Right ventricle myocardium inferior (tissue), 1 donor: ENCODE data around the gene RAB35. TPM values are rescaled to one million over a fixed set of nuclear protein-coding genes. Genes with fewer than 3 reads are reported as not detected.
A peak's percentile ranks its signal among the peaks of the same experiment; 100 is the strongest.

Experiments
- ATAC-seq: fragments of 200-7000 bp; cut with Tn5 transposase; one replicate; pipeline ENCODE4 v1.9.1; 2020; ENCODE audit warnings: mild to moderate bottlenecking, moderate library complexity
- DNase-seq: peaks from one replicate; pipeline ENCODE4 v3.0.0; 2021; ENCODE audit errors: missing footprints
- intact Hi-C: fragments of 100-400 bp; cut with DNase I; formaldehyde crosslinking; loops from one replicate; pipeline ENCODE4 v1.11.0; 2022
- total RNA-seq: library from RNA; stranded (reverse); fragmentation: NEBNext Ultra II Directional; extraction: Animal tissue kit (Norgen Biotek cat#: 25700); gene quantifications from one replicate; pipeline ENCODE4 v1.2.1, GENCODE V29; 2021
- donor health status: DM: no; HTN: yes; CAD: no; lungs with severe emphysema.

RAB35 gene
- total RNA-seq, 1 donor from 2014 or later: 25.6 TPM

DNA sequence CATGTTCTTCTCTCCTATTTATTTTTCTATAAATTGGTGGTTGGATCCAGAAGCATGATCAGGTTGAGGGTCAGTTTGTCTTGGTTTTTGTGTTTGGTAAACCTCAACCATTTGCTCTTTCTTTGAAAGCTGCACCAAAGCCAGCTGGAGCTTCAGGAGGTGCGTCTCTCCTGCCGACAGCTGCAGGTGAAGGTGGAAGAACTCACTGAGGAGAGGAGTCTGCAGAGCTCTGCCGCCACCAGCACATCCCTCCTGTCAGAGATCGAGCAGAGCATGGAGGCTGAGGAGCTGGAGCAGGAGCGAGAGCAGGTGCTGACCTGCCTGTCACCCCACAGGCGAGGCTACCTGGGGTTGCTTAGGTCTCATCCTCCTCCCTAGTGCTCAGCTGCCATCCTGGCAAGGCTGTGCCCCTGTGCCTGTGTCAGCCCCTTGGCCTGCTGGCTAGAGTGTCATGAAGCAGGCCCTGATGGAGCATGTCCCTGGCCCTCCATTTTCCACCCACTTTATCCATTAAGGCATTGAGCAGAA lies 45.0 kb downstream of the RAB35 start:
- no peak for DNase-seq
- intact Hi-C loops: loop anchor here (10.0 kb wide), 1 partner anchor 87 kb away; the partner anchor contains the start of gene BICDL1
- ATAC-seq: no peak

DNA sequence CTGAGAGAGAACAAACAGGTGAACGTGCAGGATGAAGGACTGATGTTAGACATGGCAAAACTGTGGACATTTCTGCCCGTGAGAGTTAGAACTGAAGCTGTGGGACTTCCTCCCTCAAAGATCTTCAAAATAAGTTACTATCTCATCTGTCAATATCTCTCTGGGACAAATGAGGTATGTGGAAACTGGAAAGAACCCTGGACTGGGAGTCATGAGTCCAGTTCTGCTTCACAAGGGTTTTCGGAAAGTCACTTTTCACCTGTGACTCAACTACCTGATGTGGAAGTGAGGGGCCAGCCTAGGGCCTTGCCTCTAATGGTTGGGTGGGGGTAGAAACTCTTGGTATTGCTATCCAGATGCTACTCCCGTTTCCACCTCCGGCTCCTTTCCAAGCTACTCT lies 47.3 kb downstream of the RAB35 start:
- DNase-seq: no peak
- intact Hi-C loops: no loop called here
- no peak for ATAC-seq

DNA sequence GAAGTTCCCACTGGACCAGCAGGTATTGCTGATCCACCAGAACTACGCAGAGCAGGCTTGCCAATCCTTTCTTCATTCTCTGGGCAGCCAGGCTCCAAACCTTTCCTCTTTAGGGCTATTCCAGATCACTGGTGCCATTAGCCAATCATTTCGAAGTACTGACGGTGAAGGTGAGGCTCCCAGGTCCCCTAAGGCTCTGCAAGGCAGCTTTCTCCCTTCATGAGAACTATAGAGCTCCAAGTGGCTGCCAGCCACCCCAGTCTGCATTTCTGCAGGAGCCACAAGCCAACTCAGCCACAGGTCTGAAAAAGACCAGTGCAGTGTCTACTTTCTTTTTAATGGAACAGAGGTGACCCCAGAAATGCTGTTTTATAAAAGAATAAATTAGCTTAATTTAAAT lies 48.7 kb downstream of the RAB35 start:
- DNase-seq (no peak), ATAC-seq (no peak)
- intact Hi-C loops: no loop called here

DNA sequence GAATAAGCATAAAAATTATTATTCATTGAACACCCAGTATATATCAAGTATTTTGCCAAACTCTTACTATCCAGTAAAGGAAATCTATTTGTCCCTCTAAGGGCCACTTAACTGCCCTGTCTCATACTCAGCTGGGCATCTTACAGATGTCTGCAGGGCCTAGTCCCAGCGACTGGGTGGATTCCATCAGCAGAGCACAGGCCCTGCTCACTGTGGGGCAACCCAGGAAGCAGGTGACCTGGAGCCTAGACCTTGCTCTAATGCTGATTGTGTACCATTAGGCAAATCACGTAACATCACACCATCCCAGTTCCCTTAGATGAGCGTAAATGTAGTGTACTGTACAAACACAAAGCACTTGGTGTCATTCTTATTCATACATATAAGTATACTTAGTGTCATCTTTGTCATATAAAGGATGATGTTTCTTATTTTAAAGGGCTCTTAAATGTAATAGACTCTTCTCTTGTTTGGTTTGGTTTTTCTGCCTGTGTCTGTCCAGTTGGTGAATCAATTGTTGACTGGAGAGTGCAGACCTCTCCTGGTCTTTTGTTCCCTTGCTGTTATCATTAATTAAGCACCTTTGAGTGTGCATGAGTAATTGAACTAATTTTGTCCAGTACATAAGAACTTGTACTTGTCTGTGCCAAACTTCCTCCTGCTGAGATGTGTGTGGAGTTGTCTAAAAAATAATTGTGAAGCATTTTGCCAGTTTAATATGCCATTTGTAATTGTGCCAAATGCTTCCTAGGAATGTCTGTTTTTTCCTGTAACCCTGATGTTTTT lies 49.3 kb downstream of the RAB35 start:
- intact Hi-C loops: no loop called here
- DNase-seq: no peak
- ATAC-seq: no peak

DNA sequence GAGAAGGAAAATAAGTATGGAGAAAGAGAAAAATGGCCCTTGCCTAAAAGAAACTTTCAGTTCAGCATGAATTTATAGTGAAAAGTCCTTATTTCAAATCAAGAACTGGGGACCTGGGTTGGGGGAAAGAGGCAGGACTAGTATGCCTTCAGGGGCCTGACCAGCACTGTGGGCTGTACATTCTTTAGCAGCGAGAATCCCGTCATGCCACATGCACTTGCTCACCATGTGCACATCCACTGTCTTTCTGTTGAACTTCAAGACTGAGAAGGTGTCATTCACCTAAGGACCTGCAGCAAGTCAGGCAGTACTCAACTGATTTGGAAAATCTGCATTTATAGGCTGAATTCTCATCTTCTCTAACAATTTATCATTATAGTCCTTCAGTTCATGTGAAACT lies 50.2 kb downstream of the RAB35 start:
- intact Hi-C loops: no loop called here
- ATAC-seq (no peak), DNase-seq (no peak)

DNA sequence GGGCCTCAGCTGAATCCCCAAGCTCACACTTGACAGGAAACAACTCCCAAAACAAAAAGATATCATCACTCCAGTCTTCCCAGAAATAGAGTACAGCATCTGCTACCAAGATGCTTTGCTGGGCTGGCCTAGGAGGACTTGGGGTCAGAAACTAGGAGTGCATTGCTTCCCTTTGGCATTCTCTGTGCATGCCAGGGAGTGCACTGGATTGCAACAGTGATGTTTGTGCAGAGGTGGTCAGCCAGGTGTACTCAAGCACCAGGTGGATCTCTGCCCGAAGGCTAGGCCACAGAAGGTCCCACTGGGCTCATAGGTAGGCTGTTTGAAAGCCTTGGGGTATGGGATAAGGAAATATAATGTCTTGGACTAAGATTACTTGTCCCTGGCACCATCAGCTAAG lies 51.1 kb downstream of the RAB35 start:
- intact Hi-C loops: no loop called here
- no peak for DNase-seq
- peak; percentile 46 for ATAC-seq

DNA sequence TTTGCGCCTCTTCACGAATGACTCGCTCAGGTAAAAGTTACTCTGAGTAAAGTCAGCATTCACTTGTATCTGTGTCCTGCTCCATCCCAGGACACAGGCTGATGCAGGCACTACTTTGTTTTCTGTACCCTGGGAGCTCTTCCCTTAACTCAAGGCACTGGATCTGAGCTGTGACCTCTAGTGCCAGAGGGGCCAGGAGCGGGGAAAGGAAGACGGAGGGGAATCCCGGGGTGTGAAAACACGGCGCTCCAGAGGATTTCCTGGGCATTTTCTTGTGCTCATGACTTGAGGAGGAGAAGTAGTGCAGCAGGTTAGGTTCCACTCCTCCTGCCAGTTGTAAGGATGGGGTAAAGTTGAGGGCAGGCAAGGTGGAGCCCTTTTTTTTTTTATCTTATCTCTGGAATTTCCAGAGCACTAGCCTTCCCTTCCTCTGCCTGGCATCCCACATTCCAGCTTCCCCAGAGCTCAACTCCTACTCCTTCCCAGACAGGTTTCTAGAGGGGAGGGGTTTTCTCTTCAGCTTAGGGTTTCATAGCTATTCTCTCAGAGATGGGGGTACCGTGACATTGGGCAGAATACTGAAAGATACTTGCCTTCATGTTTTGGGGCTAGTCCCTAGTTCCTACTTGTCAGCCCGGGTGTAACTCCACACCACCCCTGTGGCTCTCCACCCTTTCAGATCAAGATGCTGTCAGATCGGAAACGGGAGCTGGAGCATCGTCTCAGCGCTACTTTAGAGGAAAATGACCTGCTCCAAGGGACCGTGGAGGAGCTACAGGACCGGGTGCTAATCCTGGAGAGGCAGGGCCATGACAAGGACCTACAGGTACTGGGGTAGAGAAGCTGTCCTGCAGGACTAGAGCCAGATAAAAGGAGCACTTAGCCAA lies 52.3 kb downstream of the RAB35 start:
- ATAC-seq (no peak), DNase-seq (no peak)
- intact Hi-C loops: no loop called here

DNA sequence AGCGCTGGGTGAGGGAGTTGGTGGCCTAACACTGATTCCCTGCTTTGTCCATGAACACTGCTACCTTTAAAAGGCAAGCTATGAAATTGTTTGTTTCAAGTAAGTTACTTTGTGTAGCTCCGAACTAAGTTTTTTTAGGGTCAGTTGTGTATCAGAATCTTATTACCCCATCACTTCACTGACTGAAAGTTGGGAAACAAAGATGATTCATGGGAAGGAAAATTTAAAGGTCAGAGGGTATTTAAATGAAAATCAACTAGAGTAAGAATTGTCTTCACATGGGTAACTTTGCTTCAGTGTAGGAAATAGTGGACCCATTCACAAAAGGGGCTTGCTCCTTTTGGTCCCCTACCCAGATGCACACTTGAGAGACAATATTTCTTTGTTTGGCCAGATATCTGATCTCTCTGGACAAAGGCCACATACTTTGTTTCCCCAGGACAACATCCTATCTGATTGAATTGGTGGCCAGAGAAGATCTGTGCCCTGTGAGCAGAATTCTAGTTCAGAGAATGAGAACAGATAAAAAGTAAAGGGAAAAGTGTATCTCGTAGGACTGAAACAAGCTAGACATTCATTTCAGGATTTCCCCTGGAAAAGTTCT lies 53.5 kb downstream of the RAB35 start:
- no peak for ATAC-seq
- DNase-seq: no peak
- intact Hi-C loops: no loop called here

DNA sequence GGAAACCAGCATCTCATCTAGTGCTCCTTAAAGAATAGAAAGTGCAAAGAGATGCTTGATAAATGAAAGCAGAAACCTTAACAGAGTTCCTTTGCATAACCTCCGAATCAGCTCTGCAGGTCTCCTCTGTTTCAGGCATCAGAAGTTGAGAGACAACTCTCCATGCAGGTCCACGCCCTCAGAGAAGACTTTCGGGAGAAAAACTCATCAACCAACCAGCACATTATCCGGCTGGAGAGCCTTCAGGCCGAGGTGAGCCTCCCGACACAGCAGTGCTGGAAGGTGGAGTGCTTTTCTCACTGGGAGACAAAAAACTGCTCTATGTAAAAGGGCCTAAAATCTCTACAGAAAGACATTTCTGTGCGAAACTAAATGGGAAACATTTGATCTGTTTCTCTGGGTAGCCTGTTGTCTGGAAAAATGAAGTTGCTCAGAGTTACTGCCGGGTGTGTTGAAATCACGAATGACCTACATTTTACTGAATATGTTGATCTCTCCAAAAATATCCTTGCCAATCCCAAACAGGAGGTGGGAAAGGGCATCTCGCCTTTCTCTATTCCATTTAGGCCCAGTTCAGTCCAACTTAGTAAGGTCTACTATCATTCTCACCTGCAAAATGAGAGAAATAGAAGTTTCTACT lies 54.9 kb downstream of the RAB35 start:
- ATAC-seq: no peak

DNA sequence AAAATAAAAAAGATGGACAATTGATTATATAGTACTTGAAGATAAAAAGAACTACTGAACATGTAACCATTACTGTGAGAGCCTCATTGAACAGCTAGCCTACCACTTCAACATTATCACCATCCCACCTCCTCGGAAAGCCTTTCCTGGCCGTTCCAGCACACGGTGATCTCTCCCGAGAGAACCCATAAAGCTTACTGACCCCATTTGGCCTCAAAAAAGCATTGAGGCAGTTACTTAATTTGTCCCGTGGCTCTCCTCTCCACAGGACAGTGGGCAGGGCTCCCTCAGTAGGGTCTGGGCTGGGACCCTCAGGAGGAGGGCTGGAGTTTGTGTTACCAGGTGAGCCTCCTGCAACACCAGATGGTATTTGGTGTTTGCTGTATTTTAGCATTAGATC lies 55.8 kb downstream of the RAB35 start:
- DNase-seq (no peak), ATAC-seq (no peak)
- intact Hi-C loops: no loop called here

More for the DNA sequence above, 54.9 kb downstream of the RAB35 start:
- no peak for DNase-seq
- intact Hi-C loops: no loop called here

DNA sequence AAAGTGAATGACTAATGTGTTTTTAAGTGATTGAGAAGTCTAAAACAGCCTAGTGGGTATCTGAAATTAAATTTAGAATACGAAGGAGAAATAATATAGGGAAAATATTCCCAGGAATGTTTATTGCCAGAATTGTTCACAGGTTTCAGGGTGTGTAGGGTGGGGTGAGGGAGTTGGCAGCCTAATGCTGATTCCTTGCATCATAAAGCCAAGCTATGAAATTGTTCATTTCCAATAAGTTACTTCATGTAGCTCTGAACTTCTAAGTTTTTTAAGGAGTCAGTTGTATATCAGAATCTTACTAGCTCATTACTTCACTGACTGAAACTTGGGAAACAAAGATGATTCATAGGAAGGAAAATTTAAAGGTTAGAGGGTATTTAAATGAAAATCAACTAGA lies 56.4 kb downstream of the RAB35 start:
- no peak for DNase-seq
- intact Hi-C loops: no loop called here
- ATAC-seq: no peak

DNA sequence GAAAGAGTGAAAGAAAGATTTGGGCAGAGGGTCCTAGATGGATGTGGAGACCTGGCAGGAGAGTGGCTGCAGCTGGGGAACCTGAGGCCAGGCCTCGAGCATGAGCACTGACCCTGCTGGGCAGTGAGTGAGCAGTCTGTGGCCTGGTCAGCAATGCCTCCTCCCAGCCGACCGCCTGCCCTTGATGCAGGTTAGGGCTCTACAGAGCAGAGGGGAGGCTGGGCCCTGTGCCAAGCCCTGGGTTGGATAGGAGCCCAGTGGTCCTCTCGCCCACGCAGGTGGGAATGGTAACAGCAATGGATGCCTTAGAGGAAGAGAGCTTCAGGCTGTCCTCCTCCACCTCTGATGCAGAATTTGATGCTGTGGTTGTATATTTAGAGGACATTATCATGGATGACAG lies 59.8 kb downstream of the RAB35 start:
- ATAC-seq (no peak), DNase-seq (no peak)
- intact Hi-C loops: no loop called here

DNA sequence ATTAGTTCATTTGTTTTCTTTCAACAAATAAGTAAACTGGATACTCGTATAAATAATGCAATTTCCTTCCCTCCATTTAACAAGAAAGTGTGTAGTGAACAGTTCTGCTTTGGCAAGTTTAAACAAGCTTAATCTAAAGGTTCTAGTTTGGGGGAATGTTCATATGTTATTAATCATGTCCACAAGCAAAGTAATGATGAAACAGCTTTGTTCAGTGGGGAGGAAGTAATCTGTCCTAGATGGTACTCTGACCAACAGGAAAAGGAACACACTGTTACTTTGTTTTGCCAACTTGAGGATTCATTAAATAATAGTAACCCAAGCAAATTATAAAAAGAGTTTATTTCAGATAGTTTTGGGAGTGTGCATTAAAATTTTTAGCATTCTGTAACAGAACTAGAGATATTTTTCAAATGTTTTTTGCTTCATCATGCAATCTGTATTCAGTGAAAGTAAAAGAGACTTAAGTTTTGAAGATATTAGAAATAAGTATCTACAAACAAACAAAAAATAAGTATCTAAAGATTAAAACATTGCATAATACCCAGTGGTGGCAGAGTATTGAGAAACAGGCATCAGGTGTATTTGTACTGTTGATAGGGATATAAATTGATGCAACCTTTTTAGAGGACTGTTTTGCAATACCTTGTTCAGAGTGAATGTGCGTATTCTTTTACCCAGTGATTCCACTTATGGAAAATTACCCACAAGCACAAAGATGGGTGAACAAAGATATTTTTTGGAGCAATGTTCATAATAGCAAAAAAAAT lies 61.1 kb downstream of the RAB35 start:
- no peak for DNase-seq

DNA sequence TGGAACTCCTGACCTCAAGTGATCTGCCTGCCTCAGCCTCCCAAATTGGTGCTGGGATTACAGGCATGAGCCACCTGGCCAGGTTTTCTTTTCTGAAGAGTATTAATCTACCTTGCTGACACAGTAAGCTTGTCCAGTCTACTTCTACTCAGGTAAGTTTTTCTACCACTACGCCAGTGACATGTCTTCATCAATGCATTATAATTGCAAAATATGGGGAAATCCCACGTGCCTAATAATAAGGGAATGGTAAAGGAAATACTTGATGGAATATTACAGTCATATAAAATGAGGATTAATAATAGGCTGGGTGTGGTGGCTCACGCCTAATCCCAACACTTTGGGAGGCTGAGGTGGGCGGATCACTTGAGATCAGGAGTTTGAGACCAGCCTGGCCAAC lies 62.3 kb downstream of the RAB35 start:
- DNase-seq: no peak
- no peak for ATAC-seq
- intact Hi-C loops: no loop called here

More for the DNA sequence above, 61.1 kb downstream of the RAB35 start:
- no peak for ATAC-seq
- intact Hi-C loops: no loop called here

DNA sequence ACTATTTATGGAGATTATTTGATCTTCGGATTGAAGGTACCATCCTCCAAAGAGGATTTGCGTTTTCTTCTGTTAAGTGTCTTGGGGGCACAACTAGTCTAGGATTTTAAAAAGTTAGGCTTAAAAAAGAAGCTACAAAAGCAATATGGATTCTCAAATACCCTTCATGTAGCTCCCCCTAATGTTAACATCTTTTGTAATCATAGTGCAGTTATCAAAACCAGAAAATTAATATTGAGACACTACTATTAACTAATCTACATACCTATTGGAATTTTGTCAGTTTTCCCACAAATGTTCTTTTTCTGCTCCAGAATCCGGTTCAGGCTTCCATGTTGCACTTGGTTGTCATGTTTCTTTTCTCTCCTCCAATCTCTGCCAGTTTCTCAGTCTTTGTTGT lies 65.0 kb downstream of the RAB35 start:
- intact Hi-C loops: no loop called here
- ATAC-seq (no peak), DNase-seq (no peak)

DNA sequence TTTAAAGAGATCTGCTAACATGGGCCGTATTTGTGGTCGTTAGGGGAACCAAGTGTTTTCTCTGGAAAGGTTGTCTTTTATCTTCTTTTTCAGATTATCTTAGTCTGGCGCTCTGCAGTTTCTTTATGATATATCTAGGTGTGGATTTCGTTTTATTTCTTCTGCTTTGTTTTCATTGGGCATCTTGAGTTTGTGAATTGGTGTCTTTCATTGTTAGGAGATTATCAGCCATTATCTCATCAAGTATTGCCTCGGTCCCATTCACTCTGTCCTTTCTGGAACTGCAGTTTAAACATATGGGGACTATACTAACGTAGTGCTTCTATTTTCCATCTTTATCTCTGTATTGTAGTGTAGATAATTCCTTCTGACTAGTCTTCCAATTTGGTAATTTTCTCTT lies 67.1 kb downstream of the RAB35 start:
- intact Hi-C loops: no loop called here
- no peak for ATAC-seq

DNA sequence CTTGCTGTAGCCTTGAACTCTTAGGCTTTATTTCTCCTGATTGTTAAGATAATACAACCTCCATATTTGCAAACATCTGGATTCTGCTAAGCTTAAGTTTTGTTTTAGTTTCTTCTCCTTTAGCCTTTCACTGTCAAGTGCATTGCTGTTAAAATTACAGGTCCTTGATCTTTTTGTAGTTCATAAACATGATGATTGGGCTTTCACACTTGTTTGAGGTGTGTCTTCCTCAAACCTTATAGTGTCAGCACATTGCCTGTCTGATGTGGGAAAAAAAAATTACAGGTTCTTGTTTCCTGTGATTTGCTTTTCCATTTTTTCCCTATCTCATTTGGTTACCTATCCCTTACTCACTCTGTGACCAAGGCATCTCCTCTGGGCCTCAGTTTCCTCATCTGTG lies 68.3 kb downstream of the RAB35 start:
- intact Hi-C loops: no loop called here

More for the DNA sequence above, 67.1 kb downstream of the RAB35 start:
- DNase-seq: no peak

DNA sequence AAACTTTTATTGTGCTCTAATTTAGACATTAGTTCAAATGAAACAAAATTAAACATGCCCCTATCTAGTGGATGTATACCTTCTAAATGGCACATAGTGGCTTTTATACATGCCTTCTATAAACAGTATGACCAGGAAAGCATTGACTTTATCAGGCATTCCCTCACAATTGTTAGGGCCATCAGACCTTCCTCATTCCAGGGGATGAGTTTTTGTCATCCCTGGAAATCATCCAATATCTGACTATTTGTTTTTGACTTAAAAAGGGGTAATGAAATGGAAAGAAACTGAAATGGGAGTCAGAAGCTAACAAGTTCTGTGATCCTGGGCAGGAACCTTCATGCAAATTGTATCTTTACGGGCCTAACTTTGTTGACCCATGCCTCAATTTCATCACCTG lies 69.5 kb downstream of the RAB35 start:
- no peak for DNase-seq
- intact Hi-C loops: no loop called here
- ATAC-seq: no peak

More for the DNA sequence above, 68.3 kb downstream of the RAB35 start:
- DNase-seq (no peak), ATAC-seq (no peak)
